GM19193 (cell line): Measurements from ENCODE around the gene KCTD10.

ENCODE experiments used
- POLR2A ChIP-seq: IDR thresholded peaks from 4 replicates; pipeline ENCODE4 v1.6.1; 2011; ENCODE audit not compliant: insufficient read depth, insufficient read length; ENCODE audit errors: extremely low read depth

KCTD10 gene, protein sequence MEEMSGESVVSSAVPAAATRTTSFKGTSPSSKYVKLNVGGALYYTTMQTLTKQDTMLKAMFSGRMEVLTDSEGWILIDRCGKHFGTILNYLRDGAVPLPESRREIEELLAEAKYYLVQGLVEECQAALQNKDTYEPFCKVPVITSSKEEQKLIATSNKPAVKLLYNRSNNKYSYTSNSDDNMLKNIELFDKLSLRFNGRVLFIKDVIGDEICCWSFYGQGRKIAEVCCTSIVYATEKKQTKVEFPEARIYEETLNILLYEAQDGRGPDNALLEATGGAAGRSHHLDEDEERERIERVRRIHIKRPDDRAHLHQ

DNA sequence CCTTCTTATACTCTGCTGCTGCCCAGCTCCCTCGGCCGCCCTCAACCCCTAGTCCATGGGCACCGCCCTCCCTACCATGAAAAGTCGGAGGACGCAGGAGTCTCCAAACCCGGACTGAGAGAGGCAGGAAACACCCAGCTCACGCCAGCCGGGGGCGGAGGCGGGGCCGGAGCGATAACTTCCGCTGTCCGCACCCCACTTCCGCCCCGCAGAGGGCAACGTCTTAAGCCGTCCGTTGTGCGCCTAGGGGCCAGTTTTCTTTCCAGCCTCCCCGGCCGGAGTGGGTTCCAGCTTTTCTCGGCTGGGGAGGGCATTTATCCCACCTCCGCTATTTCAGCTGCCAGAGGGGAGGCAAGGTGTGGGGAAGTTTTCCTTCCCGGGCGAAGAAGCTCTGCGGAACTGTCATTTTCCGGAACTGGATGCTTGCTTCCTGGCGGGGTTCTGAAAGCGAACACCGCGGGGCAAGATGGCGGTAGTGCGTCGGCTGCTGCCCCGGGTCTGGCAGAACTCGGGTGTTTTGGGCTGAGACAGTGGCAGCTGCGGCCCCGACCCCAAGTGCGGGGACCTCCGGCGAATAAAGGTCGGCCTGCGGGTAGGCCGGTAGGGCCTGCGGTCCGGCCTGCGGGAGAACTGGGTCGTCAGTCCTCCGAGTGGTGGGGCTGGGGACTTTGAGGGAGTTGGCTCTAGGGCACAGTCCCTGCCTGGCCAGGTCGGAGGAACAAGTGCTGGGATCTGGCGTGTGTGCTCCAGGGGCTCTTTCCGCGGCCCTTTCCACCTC, at the start of gene KCTD10, which contains the start of gene UBE3B:
TSS of gene KCTD10 (minus strand) at position 116 of the 778 bp plus-strand sequence. CDS start at position 78, 38 bp downstream.
TSS of gene UBE3B (plus strand) at position 450 of the 778 bp plus-strand sequence. CDS start 5,918 bp downstream, outside the sequence.
- peak; percentile 91 for TF ChIP-seq POLR2A

DNA sequence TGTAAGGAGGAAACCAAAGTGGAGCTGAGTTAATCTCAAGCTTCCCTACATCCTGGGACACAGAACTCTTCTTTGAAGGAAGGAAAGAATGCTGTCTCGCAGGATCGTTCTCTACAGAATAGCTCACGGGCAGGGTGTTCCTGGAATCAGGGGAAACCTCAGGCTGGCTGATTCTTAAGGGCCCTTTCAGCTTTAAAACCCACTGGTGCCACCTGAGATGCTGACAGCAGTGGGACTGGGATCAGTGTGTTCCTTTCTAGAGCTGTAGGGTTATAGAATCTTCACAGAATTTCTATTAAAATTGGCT, 48.1 kb upstream of the KCTD10 start:
- no peak for TF ChIP-seq POLR2A

DNA sequence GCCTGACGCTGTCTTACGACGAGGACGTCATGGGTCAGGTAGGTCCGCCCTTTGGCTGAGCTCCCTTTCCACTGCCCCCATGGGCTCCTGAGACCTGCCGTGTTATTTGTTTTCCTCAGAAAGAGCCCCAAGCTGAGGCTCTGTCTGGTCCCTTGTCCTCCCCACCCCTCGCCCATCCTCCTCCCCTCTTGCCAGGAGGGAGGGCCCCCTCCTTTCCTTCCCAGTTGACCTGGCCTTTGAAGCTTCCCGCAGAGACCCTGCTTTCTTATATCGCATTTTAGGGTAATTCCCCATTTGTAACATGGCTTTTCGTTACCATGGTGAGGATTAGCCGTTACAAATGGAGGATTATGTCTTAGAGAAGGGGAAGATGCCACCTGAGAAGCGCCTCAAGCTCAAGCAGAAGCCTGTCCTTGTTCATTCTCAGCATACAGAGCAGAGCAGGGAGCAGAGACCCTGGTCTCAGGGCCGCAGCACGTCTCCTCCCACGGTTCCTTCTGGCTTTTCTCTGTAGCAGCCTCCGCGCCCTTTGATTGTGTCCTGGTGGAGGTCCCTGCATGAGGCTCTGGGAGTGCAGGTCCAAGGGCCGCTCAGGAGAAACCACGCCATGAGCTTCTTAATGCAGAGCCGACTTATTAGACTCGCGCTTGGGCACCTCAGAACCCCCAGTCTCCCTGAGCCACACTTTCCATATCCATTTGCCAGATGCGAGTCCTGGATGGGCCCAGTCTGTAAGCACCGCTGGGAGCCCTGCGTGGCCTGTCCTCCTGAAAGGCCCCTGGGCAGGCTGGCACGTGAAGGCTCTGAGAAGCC, 47.6 kb upstream of the KCTD10 start:
- TF ChIP-seq POLR2A = no peak

DNA sequence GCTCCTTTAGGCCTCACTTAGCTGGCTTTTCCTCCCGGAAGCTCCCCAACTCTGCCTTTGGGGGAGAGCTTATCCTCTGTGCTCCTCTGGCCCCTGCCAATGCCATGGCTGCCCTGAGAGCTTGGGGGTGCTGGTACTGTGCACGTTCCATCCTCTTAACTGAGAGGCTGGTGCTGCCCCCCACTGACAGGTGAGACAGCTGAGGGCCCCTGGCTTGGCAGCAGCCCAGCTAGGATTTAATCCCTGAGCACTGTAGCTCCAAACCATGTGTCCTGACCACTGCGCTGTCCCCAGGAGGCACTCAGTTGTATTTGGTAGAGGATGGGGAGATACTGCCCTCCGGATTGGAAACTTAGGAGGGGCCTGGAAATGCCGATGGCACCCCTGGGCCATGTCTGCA, 46.4 kb upstream of the KCTD10 start:
- no peak for TF ChIP-seq POLR2A

DNA sequence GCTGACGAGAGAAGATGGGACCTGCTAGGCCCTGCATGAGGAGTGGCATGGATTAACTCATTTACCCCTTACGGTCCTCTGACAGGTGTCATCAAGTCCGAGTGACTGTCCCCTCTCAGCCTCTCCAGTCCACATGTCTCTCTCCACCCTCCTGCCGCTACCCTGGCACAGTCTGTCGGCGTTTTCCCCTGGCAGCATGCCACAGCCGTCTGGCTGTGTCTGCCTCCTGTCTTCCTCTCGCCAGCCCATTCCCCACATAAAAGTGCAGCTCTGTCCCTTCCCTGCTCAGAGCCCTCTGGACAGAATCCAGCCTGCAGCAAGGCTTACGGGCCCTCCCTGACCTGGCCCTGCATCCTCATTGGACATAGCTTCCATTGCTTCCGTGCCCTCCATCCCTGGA, 46.0 kb upstream of the KCTD10 start:
- no peak for TF ChIP-seq POLR2A

DNA sequence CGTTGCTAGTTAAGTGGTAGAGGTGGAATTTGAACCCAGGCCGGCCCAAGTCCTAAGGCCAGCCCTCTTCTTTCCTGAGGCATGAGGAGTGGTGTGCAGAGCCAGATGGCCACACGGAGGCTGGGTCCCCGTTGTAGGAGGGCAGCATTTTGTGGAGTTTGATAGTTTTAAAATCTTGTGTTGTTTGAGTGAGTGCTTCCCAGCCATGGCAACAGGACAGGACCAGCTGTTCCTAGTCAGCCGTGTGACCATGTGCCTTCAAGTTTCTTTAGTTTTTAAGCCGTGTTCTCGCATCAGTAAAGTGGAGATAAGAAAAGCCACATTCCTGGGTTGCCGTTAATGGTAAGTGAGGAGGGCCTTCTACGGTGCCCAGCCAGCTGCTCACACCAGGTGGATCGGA, 44.7 kb upstream of the KCTD10 start:
- no peak for TF ChIP-seq POLR2A

DNA sequence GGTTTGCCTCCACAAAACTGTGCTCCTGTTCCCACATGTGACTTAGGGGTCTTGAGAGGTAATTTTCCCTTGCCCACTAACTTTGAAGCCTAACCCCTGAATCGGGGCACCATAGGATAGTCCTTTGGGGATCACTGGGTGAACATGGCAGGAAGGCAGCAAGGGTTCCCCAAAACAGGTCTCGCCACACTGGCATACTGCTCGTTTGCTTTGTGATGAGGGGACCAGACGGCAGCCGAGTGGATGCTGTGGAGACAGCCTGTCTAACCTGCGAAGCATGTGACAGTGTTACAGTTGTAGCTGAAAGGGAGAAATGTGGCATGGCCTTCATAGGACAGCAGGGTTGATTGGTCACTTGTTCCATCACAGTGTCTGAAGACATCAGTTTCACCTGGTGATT, 42.7 kb upstream of the KCTD10 start:
- TF ChIP-seq POLR2A = no peak

DNA sequence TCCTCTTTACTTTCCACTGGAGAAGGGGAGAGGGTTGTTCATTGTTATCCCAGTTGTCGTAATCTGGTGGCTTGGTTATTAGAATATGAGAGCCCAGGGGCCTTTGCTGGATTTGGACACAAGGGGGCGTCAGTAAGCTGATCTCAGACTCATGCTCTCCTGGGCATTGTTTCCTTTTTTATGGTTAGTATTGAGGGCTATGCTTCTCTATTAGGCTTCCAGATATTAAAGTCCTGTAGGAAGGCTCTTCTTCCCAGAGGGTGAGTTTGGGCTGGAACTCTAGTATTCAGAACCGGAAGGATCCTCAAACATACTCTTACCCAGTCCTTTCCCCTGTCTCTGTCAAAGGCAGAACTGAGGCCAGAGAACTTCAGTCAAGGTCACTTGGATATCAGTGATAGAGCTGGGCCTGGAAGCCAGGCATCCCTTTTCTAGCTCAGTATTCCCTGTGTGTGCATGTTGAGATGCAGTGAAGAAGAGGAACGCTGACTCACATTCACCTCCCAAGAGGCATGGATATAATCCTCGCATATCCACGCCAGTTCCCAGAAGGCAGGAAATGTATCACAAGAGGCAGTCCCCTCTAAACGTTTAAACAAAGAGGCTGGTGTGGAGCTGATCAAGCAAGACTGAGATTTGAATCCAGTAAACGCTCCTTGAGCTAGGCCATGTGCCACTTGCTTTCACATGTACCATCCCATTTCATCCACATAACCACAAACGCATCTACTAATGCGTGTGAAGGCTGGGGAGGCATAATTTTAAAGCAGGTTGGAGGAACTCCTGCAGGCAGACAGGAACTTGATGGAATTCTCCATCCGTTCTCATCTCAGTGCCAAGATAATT, 41.9 kb upstream of the KCTD10 start:
- TF ChIP-seq POLR2A = no peak

DNA sequence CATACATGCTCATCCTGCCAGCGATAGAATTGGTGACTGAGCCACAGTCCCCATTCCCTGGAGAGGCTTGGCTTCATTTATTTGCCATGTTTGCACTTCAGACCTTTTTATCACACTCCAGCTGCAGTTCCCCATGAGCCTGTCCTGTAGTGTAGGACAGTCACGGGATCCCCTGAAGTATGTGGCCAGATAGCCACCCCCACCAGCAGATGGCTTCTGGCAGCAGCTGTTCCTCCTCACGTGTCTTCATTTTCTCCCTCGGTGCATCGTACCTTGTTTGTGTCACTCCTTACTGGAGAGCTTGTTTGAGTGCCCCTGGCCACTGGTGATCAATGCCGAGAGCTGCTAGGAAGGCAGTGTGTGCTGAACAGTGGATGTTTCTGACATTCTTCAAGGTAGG, 40.5 kb upstream of the KCTD10 start:
- TF ChIP-seq POLR2A = no peak

DNA sequence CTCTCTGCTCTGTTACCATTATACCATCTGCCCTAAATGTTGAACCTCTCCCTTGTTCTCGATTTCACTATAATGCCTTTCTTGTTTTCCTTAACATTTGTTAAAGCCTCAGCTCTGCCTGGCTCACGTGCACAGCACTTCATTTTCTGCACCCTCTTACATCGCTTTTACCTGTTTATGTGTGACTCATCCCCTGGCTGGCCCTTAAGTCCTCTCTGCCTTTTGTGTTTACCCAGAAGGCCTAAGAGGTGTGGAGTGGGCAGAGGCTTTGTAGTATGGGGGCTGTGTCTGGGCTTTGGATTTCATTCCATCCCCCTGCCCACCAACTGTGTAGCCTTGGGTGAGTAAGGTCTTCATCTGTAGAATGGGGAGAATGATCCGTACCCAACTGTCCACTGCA, 36.9 kb upstream of the KCTD10 start:
- TF ChIP-seq POLR2A = no peak

DNA sequence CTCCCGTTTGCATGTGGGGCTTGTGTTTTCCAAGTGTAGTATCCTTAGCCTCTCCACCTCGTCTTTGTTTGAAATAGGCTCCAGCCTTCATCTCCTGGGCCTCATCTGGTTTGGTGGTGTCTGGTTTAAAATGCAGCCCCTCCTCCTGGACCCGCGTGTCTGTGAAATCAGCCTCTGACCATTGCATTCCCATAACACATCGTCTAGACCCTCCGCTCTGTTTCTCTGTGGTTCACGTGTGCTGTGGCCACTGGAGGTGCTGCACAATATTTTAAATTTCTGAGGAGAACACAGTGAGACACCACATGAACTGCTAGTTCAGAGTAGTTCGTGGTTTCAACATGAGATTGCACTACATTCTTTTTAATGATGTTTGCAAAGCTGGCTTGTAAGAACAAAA, 36.0 kb upstream of the KCTD10 start:
- no peak for TF ChIP-seq POLR2A

DNA sequence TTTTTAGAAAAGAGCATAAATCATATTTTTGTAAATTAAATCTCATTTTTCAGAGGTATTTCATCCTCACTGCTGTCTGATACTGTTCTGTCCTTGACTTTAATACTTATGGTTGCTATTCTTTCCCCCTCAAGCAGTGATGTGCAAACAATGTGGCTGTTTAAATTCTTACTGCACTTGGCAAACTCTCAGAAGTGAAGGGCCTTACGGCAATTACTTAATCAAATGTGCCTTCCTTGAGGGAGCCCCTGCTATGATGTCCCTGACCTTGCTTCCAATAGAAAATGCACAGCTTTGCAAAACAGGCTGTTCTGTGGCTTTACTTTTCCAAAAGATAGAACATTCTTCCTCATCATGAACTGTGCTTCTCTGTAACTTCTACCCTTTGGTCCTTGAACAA, 35.5 kb upstream of the KCTD10 start:
- no peak for TF ChIP-seq POLR2A

DNA sequence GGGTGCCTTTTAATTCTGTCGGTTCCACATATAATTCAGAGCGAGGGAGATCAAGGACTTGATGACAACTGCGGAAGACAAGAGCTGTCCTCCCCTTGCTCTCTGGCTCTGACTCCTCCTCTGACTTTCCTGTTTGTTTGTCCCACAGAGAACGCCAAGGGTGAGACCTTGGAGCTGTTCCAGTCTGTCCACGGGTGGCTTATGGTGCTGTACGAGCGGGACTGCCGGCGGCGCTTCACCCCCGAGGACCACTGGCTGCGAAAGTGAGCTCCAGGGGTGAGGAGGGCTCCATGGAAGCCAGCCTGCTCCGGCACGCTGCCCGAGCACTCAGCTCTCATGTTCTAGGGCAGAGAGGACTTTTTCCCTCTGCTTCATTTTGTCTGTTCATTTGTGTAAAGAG, 33.1 kb upstream of the KCTD10 start:
- TF ChIP-seq POLR2A = no peak

DNA sequence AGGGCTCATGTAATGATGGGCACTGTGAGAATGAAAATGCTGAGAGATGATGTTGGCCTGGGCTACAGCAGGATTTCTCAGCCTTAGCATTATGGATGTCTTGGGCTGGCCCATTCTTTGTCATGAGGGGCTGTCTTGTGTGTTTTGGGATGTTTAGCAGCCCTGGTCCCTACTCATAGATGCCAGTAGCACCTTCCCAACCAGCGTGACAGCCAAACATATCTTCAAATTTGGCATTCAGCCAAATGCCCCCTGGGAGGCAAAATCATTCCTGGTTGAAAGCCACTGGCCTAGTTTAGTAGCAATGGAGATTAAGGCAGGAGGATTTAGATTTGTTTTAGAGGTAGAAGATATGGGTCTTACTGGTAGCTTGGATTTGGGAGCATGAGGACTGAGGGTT, 27.0 kb upstream of the KCTD10 start:
- no peak for TF ChIP-seq POLR2A
